Cerebellar cortex (tissue), 1 donor: ENCODE results near the gene MEGF11.
A peak's percentile ranks its signal among the peaks of the same experiment; 100 is the strongest.
"Not testable (repeated sequence)": the region's sequence is repeated elsewhere in the genome, so short reads cannot be mapped to it uniquely, and the experiment has no call there.

ENCODE experiments used
- DNase-seq: peaks from one replicate; pipeline ENCODE4 v3.0.0-alpha.2; 2015; ENCODE audit warnings: low spot score

The MEGF11 gene

DNA sequence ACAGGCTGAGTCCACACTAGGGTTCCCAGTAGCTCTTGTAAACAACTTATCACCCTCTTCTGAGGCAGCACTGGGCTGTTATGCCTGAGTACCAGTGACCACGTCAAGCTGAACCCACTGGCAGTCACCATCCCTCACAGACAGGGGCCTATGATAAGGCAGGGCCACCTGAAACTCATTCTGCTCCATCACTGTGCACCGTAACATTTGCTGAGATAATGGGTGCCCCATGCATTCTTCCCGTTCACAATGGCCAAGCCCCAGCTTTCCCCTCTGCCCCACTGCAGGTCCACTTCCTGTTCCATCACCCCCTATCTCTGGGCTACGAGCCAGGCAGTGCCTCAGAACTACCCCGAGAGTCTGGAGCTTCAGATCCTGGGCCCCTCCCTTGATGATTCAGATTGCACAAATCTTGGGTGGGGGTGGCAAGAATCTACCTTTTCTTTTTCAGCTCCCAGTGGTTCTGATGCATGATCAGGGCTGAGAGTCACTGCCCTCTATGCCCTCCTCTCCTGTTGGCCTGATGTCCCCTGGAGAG, 226.2 kb downstream of the MEGF11 start:
- DNase-seq, result no peak

- no peak for DNase-seq
These were observed 227.6 kb downstream of the MEGF11 start for GRCh38 chr15:66025972-66026371.

- DNase-seq, result peak; percentile 47
These were observed 228.5 kb downstream of the MEGF11 start for GRCh38 chr15:66025015-66025452.

DNA sequence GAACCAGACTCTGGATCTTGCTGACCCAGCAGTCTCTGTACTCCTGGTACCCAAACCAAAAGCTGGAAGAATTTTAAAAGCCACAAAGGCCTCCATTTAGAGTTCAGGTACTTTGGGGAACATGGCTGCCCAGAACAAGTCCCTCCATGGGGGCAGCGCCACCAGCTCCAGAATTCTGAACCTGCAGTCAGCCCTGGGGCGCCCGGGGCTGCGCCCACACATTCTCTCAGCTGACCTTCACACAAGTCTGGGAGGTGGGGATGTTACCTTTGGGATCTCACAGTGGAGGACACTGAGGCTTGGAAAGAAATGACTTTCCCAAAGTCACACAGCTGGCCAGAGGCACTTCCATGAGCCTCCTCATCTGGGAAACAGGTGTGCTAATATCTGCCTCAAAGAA, 229.4 kb downstream of the MEGF11 start:
- DNase-seq, result no peak

- peak; percentile 75 for DNase-seq
These were observed 230.1 kb downstream of the MEGF11 start for GRCh38 chr15:66023311-66023972.

- no peak for DNase-seq
These were observed 231.4 kb downstream of the MEGF11 start for GRCh38 chr15:66022163-66022525.

DNA sequence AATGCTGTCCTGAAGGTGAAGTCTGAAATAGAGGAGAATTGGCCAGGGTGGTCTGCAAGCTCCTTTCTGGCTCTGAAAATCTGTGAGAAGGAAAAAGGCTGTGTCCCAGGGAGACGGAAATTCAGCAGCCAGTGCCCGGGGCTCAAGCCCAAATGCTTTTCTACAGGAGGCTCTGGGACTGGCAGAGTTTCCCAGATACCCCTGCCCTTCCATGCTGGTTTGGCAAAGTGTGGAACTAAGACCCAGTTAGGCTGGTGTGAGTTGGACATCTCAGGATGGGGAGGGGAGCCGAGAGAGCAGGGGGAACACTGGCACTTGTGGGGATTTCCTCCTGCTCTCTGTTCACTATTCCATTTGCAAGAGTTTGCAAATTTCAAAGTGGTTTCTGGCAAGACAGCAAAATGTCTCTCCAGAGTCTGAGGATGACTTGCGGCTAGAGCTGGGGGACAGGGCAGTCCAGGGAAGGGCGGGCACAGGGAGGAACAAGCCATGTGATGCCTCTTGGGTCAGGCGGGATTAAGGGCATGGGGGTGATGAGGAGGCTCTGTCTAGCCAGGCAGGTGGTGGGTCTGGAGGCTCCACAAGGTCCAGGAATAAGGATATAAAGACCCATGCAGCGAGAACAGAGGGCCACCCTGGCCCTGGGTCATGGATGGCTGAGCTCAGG, 231.9 kb downstream of the MEGF11 start:
- no peak for DNase-seq

DNA sequence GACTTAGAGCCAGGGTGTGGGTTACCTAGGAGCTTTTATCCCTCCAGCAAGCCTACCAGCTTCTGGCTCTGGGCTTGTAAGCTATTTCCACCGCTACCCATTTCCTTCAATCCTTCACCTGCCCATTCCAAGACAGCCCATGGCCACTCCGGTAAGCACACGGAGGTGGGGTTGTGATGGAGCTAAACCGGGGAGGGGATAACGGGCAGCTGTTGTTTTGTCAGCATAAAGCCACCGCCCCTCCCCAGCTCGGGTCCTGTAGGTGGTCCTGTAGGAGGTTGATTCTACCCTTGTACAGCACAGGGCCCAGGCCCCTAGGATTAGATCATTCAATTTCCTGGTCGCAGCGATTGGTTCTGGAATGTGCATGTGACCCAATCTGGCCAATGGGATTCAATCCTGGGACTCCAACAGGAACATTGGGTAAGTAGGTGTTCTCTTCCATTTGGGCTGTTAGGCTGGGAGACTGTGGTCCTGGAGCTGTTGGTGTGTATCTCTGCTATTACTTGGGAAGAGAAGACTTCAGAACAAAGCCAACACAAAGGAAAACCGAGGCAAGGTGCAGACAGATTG, 233.6 kb downstream of the MEGF11 start:
- no peak for DNase-seq

DNA sequence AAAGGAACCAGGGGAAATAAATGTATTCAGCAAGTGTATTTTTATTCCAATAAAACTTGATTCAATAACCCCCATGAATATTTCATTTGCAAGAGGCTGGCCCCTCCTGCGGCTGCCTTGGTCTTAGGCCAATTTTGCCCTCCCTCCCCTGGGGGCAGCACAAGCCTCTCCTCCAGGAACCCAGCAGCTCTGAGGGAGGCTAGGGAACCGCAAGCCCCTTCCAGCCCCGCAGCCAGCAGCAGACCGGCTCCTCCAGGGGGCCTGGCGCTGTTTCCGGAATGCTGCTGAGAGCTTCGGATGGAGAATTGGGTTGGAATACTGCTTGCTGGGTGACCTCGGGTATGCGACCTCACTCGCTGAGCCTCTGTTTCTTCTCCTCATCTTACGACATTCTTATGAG, 234.2 kb downstream of the MEGF11 start:
- no peak for DNase-seq

- DNase-seq, result no peak
These were observed 235.1 kb downstream of the MEGF11 start for GRCh38 chr15:66018488-66018797.

DNA sequence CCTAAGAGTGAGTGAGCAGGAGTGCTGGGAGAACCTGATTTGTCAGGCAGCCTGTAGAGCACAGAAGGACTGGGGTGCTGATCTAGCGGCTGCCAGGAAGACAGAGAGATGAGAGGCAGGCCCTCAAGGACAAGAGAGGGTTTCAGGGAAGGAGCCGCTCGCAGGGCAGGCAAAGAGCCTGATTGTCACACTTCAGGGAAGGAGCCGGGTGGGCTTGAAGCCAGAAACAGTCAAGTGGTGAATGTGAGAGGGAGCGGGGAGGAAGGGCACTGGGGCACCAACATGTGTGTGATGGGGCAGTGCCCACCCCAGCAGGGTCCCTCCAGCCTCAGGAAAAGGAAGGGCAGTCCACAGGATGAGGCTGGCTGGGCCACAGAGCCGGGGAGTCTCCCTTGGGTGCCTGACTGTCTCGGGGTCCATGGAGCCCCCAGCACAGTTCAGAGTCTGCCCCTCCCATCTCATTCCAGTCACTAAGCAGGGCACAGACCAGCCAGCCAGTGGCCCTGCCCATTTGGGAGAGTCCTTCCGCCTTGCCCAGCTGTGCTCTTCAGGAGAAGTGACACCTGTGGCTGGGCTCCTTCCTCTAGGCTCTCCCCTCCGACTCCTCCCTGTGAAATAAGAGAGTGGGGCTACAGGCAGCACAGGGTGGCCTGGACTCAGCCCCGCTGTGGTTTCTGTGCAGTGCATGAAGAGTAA, 235.6 kb downstream of the MEGF11 start:
- DNase-seq, result no peak

GRCh38 chr15:66017000-66017399, 236.6 kb downstream of the MEGF11 start:
- DNase-seq, result no peak

DNA sequence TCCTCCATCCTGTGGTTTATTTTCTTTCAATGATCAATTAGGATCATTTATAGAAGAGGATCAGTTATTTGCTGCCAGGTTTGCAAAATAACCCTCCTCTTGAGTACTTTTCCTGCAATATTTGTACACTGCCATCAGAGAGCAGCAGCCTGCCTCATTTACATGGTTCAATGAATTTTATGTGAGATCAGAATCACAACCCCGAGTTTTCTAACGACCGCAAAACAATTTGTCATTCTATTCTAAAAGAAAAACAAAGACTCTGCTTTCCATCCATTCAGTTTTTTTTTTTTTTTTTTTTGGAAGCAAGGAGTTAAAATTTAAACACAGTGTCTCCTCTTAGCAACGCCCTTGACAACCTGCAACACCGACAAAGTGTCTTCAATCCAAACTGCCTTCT, 237.4 kb downstream of the MEGF11 start:
- DNase-seq, result no peak

- no peak for DNase-seq
These were observed 238.8 kb downstream of the MEGF11 start for GRCh38 chr15:66014635-66015182.

DNA sequence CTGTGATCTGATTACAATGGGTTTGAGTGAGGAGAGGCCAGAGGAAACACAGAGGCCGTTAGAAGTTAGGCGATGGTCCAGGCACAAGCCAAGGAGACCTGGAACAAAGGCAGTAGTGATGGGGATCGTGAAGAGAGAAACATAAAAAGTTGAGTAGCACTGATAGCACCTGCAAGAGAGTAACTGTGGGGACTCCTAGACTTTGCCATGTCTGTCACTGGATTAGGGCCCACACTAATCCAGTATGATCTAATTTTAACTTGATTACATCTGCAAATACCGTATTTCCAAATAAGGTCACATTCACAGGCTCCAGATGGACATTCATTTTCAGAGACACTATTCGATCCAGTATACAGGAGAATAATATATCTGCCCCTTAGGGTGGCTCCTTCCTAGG, 239.5 kb downstream of the MEGF11 start:
- DNase-seq, result no peak

- DNase-seq, result no peak
These were observed 244.5 kb downstream of the MEGF11 start for GRCh38 chr15:66008940-66009562.

DNA sequence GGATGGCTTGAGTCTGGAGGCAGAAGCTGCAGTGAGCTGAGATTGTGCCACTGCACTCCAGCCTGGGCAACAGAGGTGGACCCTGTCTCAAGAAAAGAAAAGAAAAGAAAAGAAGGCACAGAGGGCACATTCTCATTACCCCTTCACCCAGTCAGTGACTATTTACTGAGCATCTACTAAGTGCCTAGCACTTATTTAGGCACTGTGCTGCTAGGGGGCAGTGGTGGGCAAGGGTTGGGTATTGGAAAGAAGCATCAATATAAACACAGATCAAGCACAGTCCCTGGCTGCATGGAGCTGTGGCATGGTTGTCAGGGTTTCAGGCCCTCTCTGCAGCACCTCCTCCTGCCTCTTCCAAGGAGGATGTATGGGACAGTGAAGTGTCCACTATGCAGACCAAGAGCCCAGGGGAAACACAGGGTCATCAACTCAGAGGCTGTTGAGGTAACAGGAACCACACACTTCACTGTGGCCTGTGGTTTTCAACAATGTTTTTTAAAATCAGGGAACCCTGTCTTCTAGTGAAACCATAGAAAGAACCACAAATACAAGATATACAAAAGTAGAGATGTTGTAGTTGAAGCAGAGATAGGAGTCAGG, 245.8 kb downstream of the MEGF11 start:
- no peak for DNase-seq

GRCh38 chr15:66006986-66007385, 246.6 kb downstream of the MEGF11 start:
- no peak for DNase-seq

DNA sequence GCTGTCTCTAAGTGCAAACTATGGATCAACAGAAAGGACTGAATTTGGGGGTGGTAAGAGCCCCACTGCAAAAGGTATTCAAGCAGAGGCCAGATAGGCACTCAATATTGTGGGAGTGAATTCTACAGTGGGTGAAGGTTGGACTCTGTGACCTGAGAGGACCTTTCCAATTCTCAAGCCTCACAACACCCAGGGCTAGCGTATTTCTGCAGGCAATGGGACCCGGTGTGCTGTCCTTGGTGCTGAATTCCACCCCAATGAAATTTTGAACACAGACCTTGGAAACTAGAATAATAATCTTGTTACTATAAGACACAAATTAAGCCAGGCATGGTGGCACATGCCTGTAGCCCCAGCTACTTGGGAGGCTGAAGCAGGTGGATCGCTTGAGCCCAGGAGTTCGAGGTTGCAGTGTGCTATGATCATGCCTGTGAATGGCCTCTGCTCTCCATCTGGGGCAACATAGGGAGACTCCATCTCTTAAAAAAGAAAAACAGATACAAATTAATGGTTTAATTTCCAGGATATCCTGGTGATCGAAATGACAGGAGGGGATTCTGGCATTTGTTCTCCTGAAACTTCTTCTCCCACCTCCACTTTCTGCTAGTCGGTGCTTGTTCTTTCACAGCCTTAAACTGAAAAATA, 248.8 kb downstream of the MEGF11 start:
- DNase-seq, result no peak

GRCh38 chr15:66003129-66003528, 250.4 kb downstream of the MEGF11 start:
- DNase-seq, result not testable (repeated sequence)
